Prostate gland (tissue), 2 donors: ENCODE results near the gene P2RY8. TPM values are rescaled to one million over a fixed set of nuclear protein-coding genes. Genes with fewer than 3 reads are reported as not detected.
"Not testable (repeated sequence)": the region's sequence is repeated elsewhere in the genome, so short reads cannot be mapped to it uniquely, and the experiment has no call there.

Experiments used
- DNase-seq: peaks from one replicate; pipeline ENCODE4 v3.0.0-alpha.2; 2019; ENCODE audit warnings: low spot score
- H3K27ac ChIP-seq, 2 donors: fragments of 200-600 bp; sonication (generic); 2 replicates each; pipeline ENCODE4 v1.5.1; 2017 to 2019
- H3K27me3 ChIP-seq: fragments of 200-600 bp; sonication (generic); replicated peaks from 2 replicates; pipeline ENCODE4 v1.5.1; 2019; ENCODE audit not compliant: insufficient read depth
- H3K36me3 ChIP-seq, 2 donors: fragments of 200-600 bp; sonication (generic); 1 replicate in 1 of 2; 2 replicates in 1 of 2; pipeline versions ENCODE4 v1.5.1 to v1.8.1; 2017 to 2019
- H3K4me1 ChIP-seq: fragments of 200-600 bp; sonication (generic); replicated peaks from 2 replicates; pipeline ENCODE4 v1.5.1; 2019
- H3K4me3 ChIP-seq, 2 donors: fragments of 200-600 bp; sonication (generic); 2 replicates each; pipeline ENCODE4 v1.5.1; 2017 to 2019
- H3K9me3 ChIP-seq: fragments of 200-600 bp; sonication (generic); 2 replicates; pipeline ENCODE4 v1.5.1; 2017
- CTCF ChIP-seq, 4 experiments: fragments of 200-600 bp in 2 of 4; fragments of 450-650 bp in 2 of 4; sonication (generic) in 2 of 4; IDR thresholded peaks; 1 replicate in 3 of 4; 2 replicates in 1 of 4; pipeline ENCODE4 v1.5.1; 2016 to 2019; ENCODE audit warnings: antibody characterized with exemption in 4 of 4, mild to moderate bottlenecking in 2 of 4, moderate library complexity in 2 of 4
- POLR2A ChIP-seq: fragments of 450-650 bp; IDR thresholded peaks from one replicate; pipeline ENCODE4 v1.6.1; 2016; ENCODE audit warnings: antibody characterized with exemption, mild to moderate bottlenecking
- POLR2AphosphoS5 ChIP-seq: sonication (generic); formaldehyde crosslinking; IDR thresholded peaks from one replicate; pipeline ENCODE4 v1.6.1; 2017; ENCODE audit warnings: antibody characterized with exemption
- WGBS: methylation state at CpG from one replicate; pipeline ENCODE4 v1.1.5; 2018; 5-methylcytosine and 5-hydroxymethylcytosine counted together
- intact Hi-C: fragments of 100-400 bp; cut with DNase I; formaldehyde crosslinking; loops from one replicate; pipeline ENCODE4 v1.14.2; 2022
- total RNA-seq, 2 donors: library from RNA; depleted of rRNA; stranded (reverse); fragments of >200 nt; gene quantifications; one replicate each; pipeline ENCODE4 v1.1.0, GENCODE V29; 2016

The P2RY8 gene
- total RNA-seq, 2 donors from 2014 or later, result 0.59 to 1.8 TPM

- H3K4me3 ChIP-seq, result no peak overlapping the region
- H3K4me1 ChIP-seq, result no peaks in the 10 kb centered on the region
- WGBS, result 87% methylated on average over 4 of the region's 4 CpGs
- H3K27ac ChIP-seq, result no peak overlapping the region
- no peaks in the 10 kb centered on the region for H3K9me3 ChIP-seq
- TF ChIP-seq POLR2A (no peak), CTCF (IDR thresholded peaks at IDR 0.05) (no peak), POLR2AphosphoS5 (no peak)
- no peak for DNase-seq
- H3K27me3 ChIP-seq, result no peaks in the 10 kb centered on the region
- H3K36me3 ChIP-seq, result no peaks in the 10 kb centered on the region
- intact Hi-C loops, result no loop called here
Observed at GRCh38 chrX:1526565-1526964, 10.4 kb downstream of the P2RY8 start.

GRCh38 chrX:1525583-1526355 is 11.2 kb downstream of the P2RY8 start:
- TF ChIP-seq CTCF (IDR thresholded peaks at IDR 0.05), result no peak
- TF ChIP-seq POLR2A, result no peak
- TF ChIP-seq POLR2AphosphoS5, result no peak
- H3K27me3 ChIP-seq, result no peaks in the 10 kb centered on the region
- no peaks in the 10 kb centered on the region for H3K9me3 ChIP-seq
- H3K36me3 ChIP-seq, result no peaks in the 10 kb centered on the region
- H3K4me1 ChIP-seq, result no peaks in the 10 kb centered on the region
- no peak overlapping the region for H3K4me3 ChIP-seq
- intact Hi-C loops, result no loop called here
- no peak for DNase-seq
- no peak overlapping the region for H3K27ac ChIP-seq
- 69% methylated on average over 6 of the region's 6 CpGs for WGBS

GRCh38 chrX:1524874-1525582 is 12.0 kb downstream of the P2RY8 start:
- 65% methylated on average over 4 of the region's 4 CpGs for WGBS
- intact Hi-C loops, result no loop called here
- DNase-seq, result no peak

GRCh38 chrX:1522905-1523304 is 14.1 kb downstream of the P2RY8 start:
- intact Hi-C loops, H3K36me3 ChIP-seq, H3K27ac ChIP-seq, DNase-seq, H3K9me3 ChIP-seq, H3K27me3 ChIP-seq, H3K4me1 ChIP-seq, H3K4me3 ChIP-seq: not testable (repeated sequence)
- 73% methylated on average over 4 of the region's 4 CpGs for WGBS

More at GRCh38 chrX:1524874-1525582, 12.0 kb downstream of the P2RY8 start:
- H3K27ac ChIP-seq, result no peak overlapping the region
- H3K27me3 ChIP-seq, result no peaks in the 10 kb centered on the region
- no peak overlapping the region for H3K4me3 ChIP-seq
- TF ChIP-seq CTCF (IDR thresholded peaks at IDR 0.05), result no peak
- TF ChIP-seq POLR2A, result no peak
- TF ChIP-seq POLR2AphosphoS5, result no peak
- no peaks in the 10 kb centered on the region for H3K4me1 ChIP-seq
- H3K36me3 ChIP-seq, result no peaks in the 10 kb centered on the region
- no peaks in the 10 kb centered on the region for H3K9me3 ChIP-seq

GRCh38 chrX:1521459-1521956 is 15.5 kb downstream of the P2RY8 start:
- no peaks in the 10 kb centered on the region for H3K36me3 ChIP-seq
- intact Hi-C loops, result no loop called here
- no peak for DNase-seq
- H3K9me3 ChIP-seq, result no peaks in the 10 kb centered on the region
- no peaks in the 10 kb centered on the region for H3K27me3 ChIP-seq
- H3K4me1 ChIP-seq, result no peaks in the 10 kb centered on the region
- 47% methylated on average over 13 of the region's 13 CpGs for WGBS
- no peak for TF ChIP-seq POLR2AphosphoS5
- no peak for TF ChIP-seq CTCF (IDR thresholded peaks at IDR 0.05)
- no peak for TF ChIP-seq POLR2A
- H3K27ac ChIP-seq, result no peak overlapping the region
- no peak overlapping the region for H3K4me3 ChIP-seq
